ENCODE measurements around the gene KNTC1.
"Not testable (repeated sequence)": the region's sequence is repeated elsewhere in the genome, so short reads cannot be mapped to it uniquely, and the experiment has no call there.

Gene KNTC1

DNA sequence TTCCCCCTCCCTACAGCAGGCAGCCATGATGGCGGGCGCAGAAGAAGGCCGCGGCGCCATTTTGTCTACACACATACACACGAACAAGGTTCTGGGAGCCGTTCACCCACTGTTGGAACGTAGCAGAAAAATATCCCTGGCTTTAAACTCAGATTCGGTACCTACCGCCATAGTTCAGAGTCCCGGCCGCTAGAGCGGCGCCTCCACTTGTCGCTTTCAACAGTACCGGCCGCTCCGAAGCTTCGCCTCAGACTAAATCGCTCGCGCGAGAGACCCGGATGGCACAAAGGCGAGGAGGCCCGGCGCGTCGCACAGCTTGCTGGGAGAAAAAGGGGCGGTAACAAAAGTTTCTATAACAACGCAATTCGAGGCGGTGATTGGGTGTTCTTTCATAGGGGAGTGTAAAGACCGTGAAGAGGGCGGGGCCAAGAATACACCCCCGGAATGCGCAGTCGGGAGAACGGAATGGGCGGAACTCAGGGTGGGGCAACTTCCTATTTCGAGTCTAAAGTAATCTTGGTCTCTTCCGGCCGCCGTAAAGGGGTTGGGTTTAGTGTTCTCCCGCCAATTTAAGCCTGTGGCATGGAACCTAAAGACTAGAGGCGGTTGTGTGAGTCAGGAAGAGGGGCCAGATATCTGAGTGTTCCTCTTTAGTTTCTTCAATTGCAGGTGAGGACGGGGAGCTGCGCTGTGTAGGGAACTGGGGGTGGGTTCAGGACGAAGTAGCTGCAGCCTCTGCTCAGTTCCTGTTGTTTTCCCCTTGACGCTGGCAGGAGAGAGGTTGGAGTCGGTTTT, at the start of gene KNTC1, which contains the start of gene RSRC2:
Gene KNTC1 (plus strand): TSS at position 567 of the 795 bp plus-strand sequence. CDS start 2,815 bp downstream, outside the sequence.
Gene RSRC2 (minus strand): TSS at position 254 of the 795 bp plus-strand sequence. CDS start 83 bp downstream, at position 171.
- peaks cover 8 to 42% of the 10 kb centered on the region in 2 donors for H3K4me1 ChIP-seq (ENCODE audit: control insufficient read depth in 1 of 2, insufficient read depth in 2 of 2, low read length in 2 of 2)
- H3K36me3 ChIP-seq (ENCODE audit: control insufficient read depth in 1 of 2, insufficient read depth in 2 of 2, low read length in 2 of 2) = peaks cover 10 to 16% of the 10 kb centered on the region in 2 donors
- no peaks in the 10 kb centered on the region for H3K9me3 ChIP-seq (ENCODE audit: control insufficient read depth in 1 of 2, low read length in 2 of 2)
- H3K27ac ChIP-seq (ENCODE audit: low read length) = peak within 1 kb of the TSS; percentile 100
- H3K27me3 ChIP-seq (ENCODE audit: low read depth, low read length) = no peaks in the 10 kb centered on the region
- peak within 1 kb of the TSS; percentile 87 to 91 for H3K4me3 ChIP-seq (ENCODE audit: low read depth in 1 of 2, low read length in 2 of 2)

DNA sequence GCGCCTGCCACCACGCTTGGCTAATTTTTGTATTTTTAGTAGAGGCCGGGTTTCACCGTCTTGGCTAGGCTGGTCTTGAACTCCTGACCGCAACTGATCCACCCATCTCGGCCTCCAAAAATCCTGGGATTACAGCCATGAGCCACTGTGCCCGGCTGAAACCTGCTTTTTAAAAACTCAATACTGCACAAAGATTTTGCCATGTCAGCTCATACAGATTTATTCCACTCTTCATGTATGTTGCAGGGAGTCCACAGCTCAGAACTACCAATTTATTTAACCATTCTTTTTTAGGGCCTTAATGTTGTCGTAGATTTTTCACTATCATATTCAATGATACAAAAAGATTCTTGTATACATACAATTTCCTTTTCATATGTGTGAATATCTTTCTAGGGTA, 46.3 kb upstream of the KNTC1 start:
- Histone ChIP-seq H3K9me3 (ENCODE audit: control insufficient read depth in 1 of 2, low read length in 2 of 2) (no peaks in the 10 kb centered on the region), H3K4me1 (ENCODE audit: control insufficient read depth in 1 of 2, insufficient read depth in 2 of 2, low read length in 2 of 2) (no peaks in the 10 kb centered on the region), H3K36me3 (ENCODE audit: control insufficient read depth in 1 of 2, insufficient read depth in 2 of 2, low read length in 2 of 2) (peaks cover 56 to 76% of the 10 kb centered on the region in 2 donors), H3K4me3 (ENCODE audit: low read depth in 1 of 2, low read length in 2 of 2) (no peak overlapping the region), H3K27ac (ENCODE audit: low read length) (no peak overlapping the region), H3K27me3 (ENCODE audit: low read depth, low read length) (no peaks in the 10 kb centered on the region)

- Histone ChIP-seq H3K27me3 (ENCODE audit: low read depth, low read length) (no peaks in the 10 kb centered on the region), H3K4me1 (ENCODE audit: control insufficient read depth in 1 of 2, insufficient read depth in 2 of 2, low read length in 2 of 2) (no peaks in the 10 kb centered on the region), H3K36me3 (ENCODE audit: control insufficient read depth in 1 of 2, insufficient read depth in 2 of 2, low read length in 2 of 2) (peaks cover 52 to 65% of the 10 kb centered on the region in 2 donors), H3K27ac (ENCODE audit: low read length) (no peak overlapping the region), H3K4me3 (ENCODE audit: low read depth in 1 of 2, low read length in 2 of 2) (no peak overlapping the region), H3K9me3 (ENCODE audit: control insufficient read depth in 1 of 2, low read length in 2 of 2) (no peaks in the 10 kb centered on the region)
These were observed 45.2 kb upstream of the KNTC1 start for GRCh38 chr12:122481861-122482260.

DNA sequence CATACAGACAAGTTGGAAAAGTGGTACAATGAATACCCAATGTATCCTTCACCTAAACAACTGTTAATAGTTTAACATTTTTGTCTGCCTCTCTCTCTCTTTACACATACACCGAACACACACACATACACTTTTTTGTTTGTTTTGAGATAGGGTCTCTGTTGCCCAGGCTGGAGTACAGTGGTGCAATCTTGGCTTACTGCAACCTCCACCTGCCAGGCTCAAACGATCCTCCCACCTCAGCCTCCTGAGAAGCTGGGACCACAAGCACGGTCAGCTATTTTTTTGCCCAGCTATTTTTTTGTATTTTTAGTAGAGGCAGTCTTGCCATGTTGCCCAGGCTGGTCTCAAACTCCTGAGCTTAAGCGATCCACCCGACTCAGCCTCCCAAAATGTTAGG, 43.1 kb upstream of the KNTC1 start:
- Histone ChIP-seq H3K4me3 (ENCODE audit: low read depth in 1 of 2, low read length in 2 of 2) (no peak overlapping the region), H3K4me1 (ENCODE audit: control insufficient read depth in 1 of 2, insufficient read depth in 2 of 2, low read length in 2 of 2) (no peaks in the 10 kb centered on the region), H3K27me3 (ENCODE audit: low read depth, low read length) (no peaks in the 10 kb centered on the region), H3K9me3 (ENCODE audit: control insufficient read depth in 1 of 2, low read length in 2 of 2) (no peaks in the 10 kb centered on the region), H3K36me3 (ENCODE audit: control insufficient read depth in 1 of 2, insufficient read depth in 2 of 2, low read length in 2 of 2) (peaks cover 50 to 66% of the 10 kb centered on the region in 2 donors), H3K27ac (ENCODE audit: low read length) (no peak overlapping the region)

- H3K9me3 ChIP-seq (ENCODE audit: control insufficient read depth in 1 of 2, low read length in 2 of 2); H3K4me1 ChIP-seq (ENCODE audit: control insufficient read depth in 1 of 2, insufficient read depth in 2 of 2, low read length in 2 of 2); H3K4me3 ChIP-seq (ENCODE audit: low read depth in 1 of 2, low read length in 2 of 2); H3K27ac ChIP-seq (ENCODE audit: low read length); H3K27me3 ChIP-seq (ENCODE audit: low read depth, low read length): not testable (repeated sequence)
- peaks cover 54 to 67% of the 10 kb centered on the region in 2 donors for H3K36me3 ChIP-seq (ENCODE audit: control insufficient read depth in 1 of 2, insufficient read depth in 2 of 2, low read length in 2 of 2)
These were observed 42.7 kb upstream of the KNTC1 start for GRCh38 chr12:122484385-122484784.

DNA sequence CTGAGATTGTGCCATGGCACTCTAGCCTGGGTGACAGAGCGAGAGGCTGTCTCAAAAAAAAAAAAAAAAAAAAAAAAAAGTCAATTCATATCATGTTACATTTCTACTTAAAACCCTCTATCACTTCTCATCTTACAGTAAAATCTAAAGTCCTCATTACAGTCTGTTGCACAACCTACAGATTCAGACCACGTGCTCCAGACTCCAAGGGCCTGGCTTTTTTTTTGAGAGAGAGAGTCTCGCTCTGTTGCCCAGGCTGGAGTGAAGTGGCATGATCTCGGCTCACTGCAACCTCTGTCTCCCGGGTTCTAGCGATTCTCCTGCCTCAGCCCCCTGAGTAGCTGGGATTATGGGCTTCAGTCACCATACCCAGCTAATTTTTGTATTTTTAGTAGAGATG, 40.7 kb upstream of the KNTC1 start:
- H3K27ac ChIP-seq (ENCODE audit: low read length); H3K4me3 ChIP-seq (ENCODE audit: low read depth in 1 of 2, low read length in 2 of 2); H3K4me1 ChIP-seq (ENCODE audit: control insufficient read depth in 1 of 2, insufficient read depth in 2 of 2, low read length in 2 of 2); H3K9me3 ChIP-seq (ENCODE audit: control insufficient read depth in 1 of 2, low read length in 2 of 2); H3K27me3 ChIP-seq (ENCODE audit: low read depth, low read length): not testable (repeated sequence)
- peaks cover 53 to 58% of the 10 kb centered on the region in 2 donors for H3K36me3 ChIP-seq (ENCODE audit: control insufficient read depth in 1 of 2, insufficient read depth in 2 of 2, low read length in 2 of 2)

- Histone ChIP-seq H3K27ac (ENCODE audit: low read length) (no peak overlapping the region), H3K9me3 (ENCODE audit: control insufficient read depth in 1 of 2, low read length in 2 of 2) (no peaks in the 10 kb centered on the region), H3K36me3 (ENCODE audit: control insufficient read depth in 1 of 2, insufficient read depth in 2 of 2, low read length in 2 of 2) (peaks cover 51 to 58% of the 10 kb centered on the region in 2 donors), H3K4me1 (ENCODE audit: control insufficient read depth in 1 of 2, insufficient read depth in 2 of 2, low read length in 2 of 2) (no peaks in the 10 kb centered on the region), H3K4me3 (ENCODE audit: low read depth in 1 of 2, low read length in 2 of 2) (no peak overlapping the region), H3K27me3 (ENCODE audit: low read depth, low read length) (no peaks in the 10 kb centered on the region)
These were observed 40.1 kb upstream of the KNTC1 start for GRCh38 chr12:122486805-122487426.

- not testable (repeated sequence) for H3K27me3 ChIP-seq (ENCODE audit: low read depth, low read length); H3K4me1 ChIP-seq (ENCODE audit: control insufficient read depth in 1 of 2, insufficient read depth in 2 of 2, low read length in 2 of 2); H3K4me3 ChIP-seq (ENCODE audit: low read depth in 1 of 2, low read length in 2 of 2); H3K9me3 ChIP-seq (ENCODE audit: control insufficient read depth in 1 of 2, low read length in 2 of 2); H3K27ac ChIP-seq (ENCODE audit: low read length)
- H3K36me3 ChIP-seq (ENCODE audit: control insufficient read depth in 1 of 2, insufficient read depth in 2 of 2, low read length in 2 of 2) = peaks cover 52 to 58% of the 10 kb centered on the region in 2 donors
These were observed 39.2 kb upstream of the KNTC1 start for GRCh38 chr12:122487807-122488206.

- Histone ChIP-seq H3K9me3 (ENCODE audit: control insufficient read depth in 1 of 2, low read length in 2 of 2) (no peaks in the 10 kb centered on the region), H3K27ac (ENCODE audit: low read length) (no peak overlapping the region), H3K36me3 (ENCODE audit: control insufficient read depth in 1 of 2, insufficient read depth in 2 of 2, low read length in 2 of 2) (peaks cover 44 to 51% of the 10 kb centered on the region in 2 donors), H3K4me1 (ENCODE audit: control insufficient read depth in 1 of 2, insufficient read depth in 2 of 2, low read length in 2 of 2) (no peaks in the 10 kb centered on the region), H3K27me3 (ENCODE audit: low read depth, low read length) (no peaks in the 10 kb centered on the region), H3K4me3 (ENCODE audit: low read depth in 1 of 2, low read length in 2 of 2) (no peak overlapping the region)
These were observed 38.0 kb upstream of the KNTC1 start for GRCh38 chr12:122489038-122489437.

GRCh38 chr12:122491991-122492390, 35.1 kb upstream of the KNTC1 start:
- Histone ChIP-seq H3K36me3 (ENCODE audit: control insufficient read depth in 1 of 2, insufficient read depth in 2 of 2, low read length in 2 of 2) (peaks cover 36 to 42% of the 10 kb centered on the region in 2 donors), H3K4me1 (ENCODE audit: control insufficient read depth in 1 of 2, insufficient read depth in 2 of 2, low read length in 2 of 2) (no peaks in the 10 kb centered on the region), H3K27me3 (ENCODE audit: low read depth, low read length) (no peaks in the 10 kb centered on the region), H3K9me3 (ENCODE audit: control insufficient read depth in 1 of 2, low read length in 2 of 2) (no peaks in the 10 kb centered on the region), H3K27ac (ENCODE audit: low read length) (no peak overlapping the region), H3K4me3 (ENCODE audit: low read depth in 1 of 2, low read length in 2 of 2) (no peak overlapping the region)

DNA sequence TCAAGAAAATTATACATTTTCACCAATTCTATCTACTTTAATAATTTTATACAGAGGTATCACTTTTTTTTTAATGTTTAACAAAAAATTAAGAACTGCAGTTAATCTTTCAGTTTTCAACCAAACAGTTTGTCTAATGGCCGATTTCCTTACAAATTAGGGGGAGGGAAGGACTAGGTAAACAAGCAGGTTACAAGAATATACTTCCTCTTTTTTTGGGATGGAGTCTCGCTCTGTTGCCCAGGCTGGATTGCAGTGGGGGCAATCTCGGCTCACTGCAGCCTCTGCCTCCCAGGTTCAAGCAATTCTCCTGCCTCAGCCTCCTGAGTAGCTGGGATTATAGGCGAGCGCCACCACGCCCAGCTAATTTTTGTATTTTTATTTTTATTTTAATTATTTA, 33.8 kb upstream of the KNTC1 start:
- H3K4me1 ChIP-seq (ENCODE audit: control insufficient read depth in 1 of 2, insufficient read depth in 2 of 2, low read length in 2 of 2); H3K27ac ChIP-seq (ENCODE audit: low read length); H3K27me3 ChIP-seq (ENCODE audit: low read depth, low read length); H3K9me3 ChIP-seq (ENCODE audit: control insufficient read depth in 1 of 2, low read length in 2 of 2); H3K4me3 ChIP-seq (ENCODE audit: low read depth in 1 of 2, low read length in 2 of 2): not testable (repeated sequence)
- H3K36me3 ChIP-seq (ENCODE audit: control insufficient read depth in 1 of 2, insufficient read depth in 2 of 2, low read length in 2 of 2) = peaks cover 29 to 31% of the 10 kb centered on the region in 2 donors
